Stimulated activated naive CD8-positive, alpha-beta T cell treated with anti-CD3 and anti-CD28 coated beads, Interleukin-15, Interleukin-2, amounts not matched to agents 100 ng/mL and 50 ng/mL, for 24 hours (primary cell): ENCODE results near the gene TSNAXIP1.
A peak's percentile ranks its signal among the peaks of the same experiment; 100 is the strongest.

Experiments used
- H3K27ac Mint-ChIP-seq: one replicate; pipeline ENCODE4 v1.8.0; 2021; ENCODE audit warnings: mild to moderate bottlenecking, mixed read lengths
- H3K27me3 Mint-ChIP-seq: one replicate; pipeline ENCODE4 v1.8.0; 2021; ENCODE audit warnings: mixed read lengths
- H3K36me3 Mint-ChIP-seq: one replicate; pipeline ENCODE4 v1.8.0; 2021; ENCODE audit warnings: low read depth, mixed read lengths
- H3K4me1 Mint-ChIP-seq: one replicate; pipeline ENCODE4 v1.8.0; 2021; ENCODE audit warnings: low read depth, mixed read lengths
- H3K4me3 Mint-ChIP-seq: one replicate; pipeline ENCODE4 v1.8.0; 2021; ENCODE audit warnings: mild to moderate bottlenecking, mixed read lengths
- H3K9me3 Mint-ChIP-seq: one replicate; pipeline ENCODE4 v1.8.0; 2021; ENCODE audit warnings: mixed read lengths

TSNAXIP1 gene

GRCh38 chr16:67873435-67874370 is 67.0 kb downstream of the TSNAXIP1 start:
- Mint-ChIP-seq H3K36me3 (peaks cover 36% of the 10 kb centered on the region), H3K27ac (peak overlapping the region; percentile 77), H3K27me3 (no peaks in the 10 kb centered on the region)

GRCh38 chr16:67874372-67874771 is 67.7 kb downstream of the TSNAXIP1 start:
- Mint-ChIP-seq H3K36me3 (peaks cover 43% of the 10 kb centered on the region), H3K4me3 (peak overlapping the region; percentile 87), H3K27ac (peak overlapping the region; percentile 77), H3K4me1 (peaks cover 26% of the 10 kb centered on the region), H3K9me3 (no peaks in the 10 kb centered on the region), H3K27me3 (no peaks in the 10 kb centered on the region)

More at GRCh38 chr16:67873435-67874370, 67.0 kb downstream of the TSNAXIP1 start:
- H3K4me1 Mint-ChIP-seq, result peaks cover 26% of the 10 kb centered on the region
- H3K9me3 Mint-ChIP-seq, result no peaks in the 10 kb centered on the region
- peak overlapping the region; percentile 87 for H3K4me3 Mint-ChIP-seq

GRCh38 chr16:67877064-67877463 is 70.4 kb downstream of the TSNAXIP1 start:
- Mint-ChIP-seq H3K9me3 (no peaks in the 10 kb centered on the region), H3K4me1 (peaks cover 26% of the 10 kb centered on the region), H3K27me3 (no peaks in the 10 kb centered on the region), H3K36me3 (peaks cover 43% of the 10 kb centered on the region), H3K27ac (no peak overlapping the region), H3K4me3 (no peak overlapping the region)
